NCI-H1417 treated with DMSO at 0.1 percent for 48 hours (cell line): ENCODE results near the gene PHYKPL.

ENCODE experiments used
- DNase-seq: peaks from one replicate; lab custom pipeline; 2025; lab: John Stamatoyannopoulos, UW

The PHYKPL gene

DNA sequence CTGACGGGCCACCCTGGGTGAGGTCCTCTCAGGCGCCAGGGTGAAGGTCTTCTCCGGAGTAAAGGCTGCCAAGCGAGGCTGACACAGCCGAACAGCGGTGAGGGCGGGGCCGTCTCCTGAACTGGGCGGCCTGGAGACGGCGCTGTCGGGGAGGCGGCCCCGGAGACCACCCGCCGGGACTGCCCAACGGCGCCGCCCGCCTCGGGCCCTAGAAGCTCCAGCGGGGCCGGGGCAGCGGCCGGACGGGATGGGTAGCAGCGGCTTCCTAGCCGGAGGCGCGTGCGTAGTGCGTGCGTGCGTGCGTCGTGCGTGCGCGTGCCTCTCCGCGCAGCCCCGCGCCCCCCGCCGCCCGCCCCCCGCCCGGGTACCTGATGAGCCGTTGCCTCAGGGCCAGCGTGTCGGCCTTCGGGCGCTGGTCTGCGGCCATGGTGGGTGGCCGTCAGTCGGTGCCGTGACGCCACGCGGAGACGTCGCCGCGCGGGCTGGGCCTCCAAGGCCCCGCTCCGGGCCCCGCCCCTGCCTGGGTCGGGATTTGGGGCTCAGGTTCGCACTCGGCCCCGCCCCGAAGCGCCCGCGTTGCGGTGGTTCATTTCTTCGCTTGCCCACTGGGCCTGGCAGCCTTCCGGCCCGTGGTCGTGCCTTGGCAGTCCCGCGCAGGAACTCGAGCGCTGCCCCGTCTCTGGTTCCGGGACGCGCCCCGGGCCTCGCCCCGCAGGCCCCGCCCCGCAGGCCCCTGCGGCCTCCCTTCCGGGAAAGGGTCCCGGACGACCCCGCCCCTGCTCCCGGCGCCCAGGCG lies at the start of gene PHYKPL:
TSS of gene PHYKPL (minus strand) at position 679 of the 796 bp plus-strand sequence. CDS start at position 427, 252 bp downstream.
- no peak for DNase-seq

DNA sequence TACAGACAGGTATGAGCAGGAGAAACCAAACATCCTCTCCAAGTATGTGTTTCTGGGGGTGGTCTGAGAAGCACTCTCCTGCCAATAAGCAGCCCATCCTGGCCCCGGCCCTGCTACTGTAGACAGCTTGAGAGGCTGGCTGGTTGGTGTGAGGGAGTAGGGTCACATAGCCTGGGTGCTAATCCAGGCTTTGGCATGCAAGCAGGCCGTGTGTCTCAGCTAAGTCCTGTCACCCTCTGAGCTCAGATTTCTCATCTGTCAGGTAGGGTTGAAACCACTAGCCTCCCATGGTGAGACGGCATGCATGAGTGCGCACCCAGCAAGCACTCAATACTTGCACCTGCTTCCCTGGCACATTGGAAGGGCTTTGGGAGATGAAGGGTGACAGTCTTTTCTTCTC lies 49.8 kb upstream of the PHYKPL start:
- no peak for DNase-seq

DNA sequence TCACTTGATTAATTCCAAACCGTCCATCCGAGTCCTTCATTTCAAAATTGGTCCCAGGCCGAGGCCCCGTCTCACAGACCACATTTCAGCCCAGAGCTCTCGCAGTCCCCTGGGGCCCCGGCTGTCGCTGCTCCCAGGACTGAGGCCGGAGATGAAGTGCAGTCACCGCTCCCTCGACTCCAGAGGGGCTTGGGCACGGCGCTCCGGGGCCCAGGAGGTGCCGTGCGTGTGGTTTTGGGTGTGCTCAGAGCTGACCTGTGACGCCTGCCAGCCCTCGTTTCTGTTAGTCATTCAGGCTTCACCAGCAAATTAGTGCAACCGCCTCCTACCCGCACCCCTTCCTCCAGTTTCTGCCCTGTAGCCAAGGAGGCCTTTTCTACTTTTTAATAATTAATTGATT lies 48.7 kb upstream of the PHYKPL start:
- no peak for DNase-seq

DNA sequence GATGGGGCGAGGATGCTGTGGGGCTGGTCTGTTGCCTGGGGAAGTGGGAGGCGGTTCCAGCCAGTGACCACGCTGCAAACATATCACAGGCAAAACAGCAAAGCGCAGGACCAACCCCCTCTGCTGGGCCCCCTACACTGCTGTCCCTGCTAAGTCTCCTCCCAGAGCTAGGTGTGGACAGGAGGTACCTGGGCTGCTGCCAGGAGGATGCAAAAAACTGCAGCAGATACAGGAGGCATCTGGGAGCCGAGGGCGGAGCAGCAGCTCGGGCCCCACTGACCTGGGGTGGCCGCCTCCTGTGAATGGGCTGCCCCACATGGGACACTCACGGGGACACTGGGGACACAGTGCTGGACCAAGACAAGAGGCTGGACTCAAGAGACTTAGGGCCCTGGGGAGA lies 48.0 kb upstream of the PHYKPL start:
- DNase-seq = no peak

DNA sequence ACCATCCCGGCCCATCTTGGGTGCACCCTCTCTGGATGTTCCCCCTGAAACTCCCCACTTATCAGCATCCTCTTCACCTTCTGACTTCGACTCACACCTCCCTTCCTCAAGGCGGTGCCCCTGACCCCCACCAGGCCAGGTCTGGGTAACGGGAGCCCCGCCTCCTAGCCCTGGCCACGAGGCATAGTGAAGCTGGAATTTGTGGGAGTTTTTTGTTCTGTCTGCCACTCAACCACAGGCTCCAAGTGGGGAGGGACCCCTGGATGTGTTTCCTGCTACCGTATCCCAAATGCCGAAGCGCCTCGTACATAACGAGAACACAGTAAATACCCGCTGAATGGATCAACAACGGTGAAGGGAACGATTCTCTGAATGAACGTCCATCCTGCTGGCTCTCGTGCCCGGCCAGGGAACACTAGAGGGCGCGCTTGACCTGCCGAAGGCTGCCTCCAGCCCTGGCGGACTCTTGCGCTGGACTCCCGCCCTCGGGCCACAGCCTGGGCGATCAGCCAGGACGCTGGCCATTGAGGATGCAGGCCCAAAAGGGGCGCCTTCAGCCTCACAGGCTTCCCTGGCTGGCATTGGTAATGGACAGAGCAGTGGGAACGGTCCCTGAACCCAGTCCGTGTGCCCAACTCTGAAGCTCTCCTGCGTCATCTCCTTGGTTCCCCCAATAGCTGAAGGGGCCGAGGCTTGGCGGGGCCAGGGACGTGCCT lies 47.3 kb upstream of the PHYKPL start:
- no peak for DNase-seq

DNA sequence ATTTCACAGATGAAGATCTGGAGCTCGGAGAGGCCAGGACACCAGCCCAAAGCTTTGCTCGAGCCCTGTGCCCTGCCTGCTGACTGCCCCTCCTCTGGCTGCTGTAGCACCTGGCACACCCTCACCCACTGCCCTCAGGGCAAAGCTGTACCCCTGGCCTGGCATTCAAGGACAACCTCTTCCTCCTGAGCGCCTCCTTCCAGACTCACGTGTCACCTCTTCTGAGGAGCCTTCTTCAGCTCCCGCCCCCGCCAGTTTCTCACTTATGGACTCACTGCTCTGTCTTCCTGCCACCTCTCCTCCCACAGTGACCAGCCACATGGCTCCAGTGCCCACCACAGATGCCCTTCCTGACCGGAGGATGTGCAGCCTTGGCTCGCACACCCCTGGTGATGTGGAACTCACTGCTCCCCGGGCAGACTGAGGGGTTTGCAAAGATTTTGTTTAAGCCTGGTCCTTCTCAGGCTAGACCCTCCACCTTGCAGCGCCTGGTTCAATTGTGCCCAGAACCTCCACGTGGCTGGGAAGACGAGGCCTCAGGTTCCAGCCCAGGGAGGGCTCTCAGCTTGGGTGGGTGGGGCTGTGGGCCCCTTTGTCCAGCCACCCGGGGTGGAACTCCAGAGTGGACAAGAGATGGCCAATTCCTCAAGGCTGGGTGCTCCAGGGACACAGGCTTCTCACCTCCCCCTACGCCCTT lies 46.6 kb upstream of the PHYKPL start:
- DNase-seq = no peak

DNA sequence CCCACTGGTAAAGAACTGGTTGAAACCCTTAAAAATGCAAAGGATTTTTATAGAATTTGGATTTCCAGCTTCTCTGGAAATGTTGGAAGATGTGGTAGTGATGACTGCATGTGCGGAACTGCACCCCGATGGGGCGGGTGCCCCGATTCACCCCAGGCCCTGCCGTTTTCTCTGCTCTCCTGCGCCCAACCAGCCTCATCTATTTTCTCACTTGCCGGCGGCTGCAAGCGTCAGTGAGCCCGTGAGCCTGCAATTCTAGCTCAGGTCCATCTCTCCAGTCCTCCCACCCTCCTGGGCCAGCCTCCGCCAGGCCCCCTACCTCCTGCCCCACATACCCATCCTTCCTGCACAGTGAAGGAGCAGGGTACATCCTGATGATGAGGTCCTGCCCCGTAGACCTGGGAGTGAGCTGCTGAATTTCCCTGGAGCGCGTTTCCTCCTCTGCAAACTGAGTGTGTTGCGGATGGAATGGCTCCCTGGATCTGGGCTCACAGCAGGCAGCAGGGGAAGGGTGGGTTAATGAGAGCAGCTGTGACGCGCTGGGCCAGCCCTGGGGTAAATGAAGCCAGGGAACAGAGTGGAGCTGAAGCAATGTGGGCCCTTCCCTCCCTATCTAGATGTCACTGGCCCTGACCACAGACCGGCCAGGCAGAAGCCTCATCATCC lies 45.9 kb upstream of the PHYKPL start:
- DNase-seq = no peak

DNA sequence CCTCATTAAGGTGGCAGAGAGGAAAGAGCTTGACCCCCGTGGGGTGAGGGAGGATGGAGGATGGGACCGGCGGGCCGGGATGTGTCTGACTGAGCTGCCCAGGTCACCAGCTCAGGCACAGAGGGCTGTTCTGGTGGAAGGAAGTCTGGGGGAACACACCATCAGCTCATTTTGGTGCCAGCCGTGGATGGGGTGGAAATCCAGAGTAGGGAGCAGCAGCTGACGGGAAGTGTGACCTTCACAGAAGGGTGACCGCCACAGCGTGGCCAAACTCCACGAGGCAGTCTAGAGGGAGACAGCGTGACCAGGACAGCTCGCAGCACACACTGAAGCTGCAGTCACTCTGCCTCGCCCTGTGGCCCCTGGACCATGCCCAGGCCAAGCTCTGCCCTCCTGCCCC lies 45.3 kb upstream of the PHYKPL start:
- DNase-seq = no peak

DNA sequence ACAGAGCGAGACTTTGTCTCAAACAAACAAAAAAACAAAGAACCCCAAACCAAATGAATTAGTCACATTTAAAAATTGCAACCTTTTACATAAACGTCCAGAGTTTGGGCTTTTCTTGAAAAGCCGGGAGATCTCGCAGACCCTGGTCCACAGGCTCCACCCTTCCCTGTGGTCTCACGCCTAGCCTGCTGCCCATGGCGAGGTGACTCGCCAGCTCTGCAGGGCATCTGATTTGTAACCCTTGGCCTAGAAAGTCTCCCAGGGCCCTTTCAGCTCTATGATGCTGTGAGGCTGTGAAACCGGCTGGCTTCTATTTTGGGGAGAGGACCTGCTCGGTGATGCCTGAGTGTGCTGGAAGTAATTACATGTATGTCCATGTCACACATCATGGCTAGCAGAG lies 44.7 kb upstream of the PHYKPL start:
- no peak for DNase-seq

DNA sequence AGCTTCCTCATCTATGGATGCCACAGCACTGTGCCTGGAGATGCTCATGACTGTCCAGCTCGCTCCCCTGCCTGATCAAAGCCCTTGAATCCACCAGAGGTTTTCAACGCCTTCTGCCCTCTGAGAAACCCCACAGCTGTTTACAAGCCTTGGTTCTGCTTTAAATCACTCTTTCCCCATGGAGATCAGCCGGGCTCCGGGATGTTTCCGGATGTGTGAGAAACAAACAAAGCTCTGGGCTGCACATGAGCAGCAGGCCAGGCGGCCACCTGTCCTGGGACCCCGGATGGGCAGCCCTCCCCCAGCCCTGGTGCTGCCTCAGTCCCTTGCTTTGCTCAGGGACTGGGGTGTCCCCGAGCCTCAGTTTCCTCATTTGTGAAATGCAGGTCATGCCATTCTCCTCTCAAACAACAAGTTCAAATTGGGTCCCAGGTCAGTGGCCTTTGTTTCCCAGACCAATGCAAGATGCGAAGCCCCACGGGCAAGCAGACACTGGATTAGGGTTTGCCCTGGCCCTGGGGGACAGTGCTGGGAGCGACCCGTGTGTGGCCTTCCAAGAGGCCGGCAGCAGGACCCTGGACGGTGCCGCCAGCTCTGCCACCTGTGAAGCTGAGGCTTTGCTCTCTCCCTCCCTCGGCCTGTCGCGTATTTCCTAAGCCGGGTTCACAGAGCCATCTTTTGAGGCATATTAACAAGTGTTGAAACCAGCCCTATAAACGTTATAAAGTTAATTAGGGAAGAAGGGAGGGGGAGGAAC lies 42.4 kb upstream of the PHYKPL start:
- no peak for DNase-seq

DNA sequence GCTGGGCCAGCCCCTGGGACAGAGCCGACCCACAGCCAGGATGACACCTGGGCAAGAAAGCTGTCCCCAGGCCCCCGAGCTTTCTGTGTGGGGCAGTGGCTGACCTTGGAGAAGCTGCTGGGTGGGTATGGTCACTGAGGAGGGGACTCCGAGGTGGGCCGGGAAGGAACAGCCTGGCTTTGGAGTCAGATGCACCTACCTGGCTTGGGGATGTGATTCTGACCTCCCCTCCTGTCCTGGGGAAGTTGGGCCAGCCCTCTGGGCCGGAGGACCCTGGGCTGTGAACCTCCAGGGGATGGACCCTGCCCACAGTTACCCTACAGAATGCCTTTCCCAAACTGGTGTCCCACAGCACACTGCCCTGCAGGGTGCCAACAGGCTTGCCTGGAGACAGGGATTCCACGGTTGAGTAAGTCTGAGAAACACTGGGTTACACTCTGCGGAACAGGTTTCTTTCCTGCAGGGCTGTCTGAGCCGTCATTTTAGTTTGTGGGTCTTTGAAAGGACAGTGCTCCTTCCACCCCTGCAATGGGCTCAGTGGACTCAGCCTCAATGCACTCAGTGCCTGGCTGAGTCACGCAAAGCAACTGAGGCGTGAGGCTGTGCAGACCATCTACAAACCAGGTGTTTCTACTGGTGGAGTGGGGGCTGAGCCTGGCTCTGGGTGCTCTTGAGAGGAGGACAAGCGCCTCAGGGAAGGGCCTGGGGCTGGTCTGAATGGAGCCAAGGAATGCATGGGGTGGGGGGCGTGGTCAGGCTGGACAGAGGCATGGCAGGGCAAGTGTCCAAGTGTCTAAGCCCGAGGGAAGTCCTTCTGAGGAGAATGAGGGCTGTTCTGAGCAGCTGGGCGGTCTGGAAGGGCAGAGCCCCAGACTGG lies 41.3 kb upstream of the PHYKPL start:
- no peak for DNase-seq

DNA sequence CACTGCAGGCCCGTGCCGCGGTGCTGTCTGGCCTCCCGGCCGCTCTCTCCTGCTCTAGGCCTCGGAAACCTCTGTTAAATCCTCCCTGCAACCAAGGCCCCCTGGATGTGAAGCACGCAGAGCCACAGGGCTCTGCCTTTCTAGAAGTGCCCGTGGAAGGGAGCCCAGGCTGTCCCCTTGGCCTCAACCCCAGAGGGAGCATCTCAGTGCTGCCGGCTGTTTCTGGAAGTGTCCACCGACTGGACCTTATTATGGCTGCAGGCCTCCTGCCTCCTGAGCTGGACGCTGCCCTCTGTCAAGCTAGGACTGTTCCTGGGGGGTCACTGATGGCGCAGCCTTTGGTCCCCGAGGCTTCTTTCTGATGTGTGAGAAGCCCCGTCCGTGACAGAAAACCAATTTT lies 40.4 kb upstream of the PHYKPL start:
- no peak for DNase-seq

DNA sequence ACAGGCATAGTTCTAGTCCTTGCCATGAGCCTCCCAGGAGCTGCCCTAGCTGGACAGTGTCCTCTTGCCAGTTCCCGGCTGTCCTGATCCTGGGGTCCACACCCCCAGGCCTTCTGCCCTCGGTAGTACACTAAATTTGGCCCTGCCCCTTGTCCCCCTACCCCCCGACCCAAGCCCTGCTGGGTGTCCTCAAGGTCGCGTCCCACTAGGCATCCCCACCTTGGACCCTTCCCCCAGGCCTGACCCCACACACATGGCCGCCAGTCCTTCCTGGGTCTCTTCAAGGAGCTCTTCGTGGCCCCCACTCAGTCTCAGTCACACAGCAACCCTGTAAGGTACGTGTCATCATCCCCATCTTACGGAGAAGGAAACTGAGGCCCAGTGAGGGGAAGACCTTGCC lies 40.0 kb upstream of the PHYKPL start:
- no peak for DNase-seq

DNA sequence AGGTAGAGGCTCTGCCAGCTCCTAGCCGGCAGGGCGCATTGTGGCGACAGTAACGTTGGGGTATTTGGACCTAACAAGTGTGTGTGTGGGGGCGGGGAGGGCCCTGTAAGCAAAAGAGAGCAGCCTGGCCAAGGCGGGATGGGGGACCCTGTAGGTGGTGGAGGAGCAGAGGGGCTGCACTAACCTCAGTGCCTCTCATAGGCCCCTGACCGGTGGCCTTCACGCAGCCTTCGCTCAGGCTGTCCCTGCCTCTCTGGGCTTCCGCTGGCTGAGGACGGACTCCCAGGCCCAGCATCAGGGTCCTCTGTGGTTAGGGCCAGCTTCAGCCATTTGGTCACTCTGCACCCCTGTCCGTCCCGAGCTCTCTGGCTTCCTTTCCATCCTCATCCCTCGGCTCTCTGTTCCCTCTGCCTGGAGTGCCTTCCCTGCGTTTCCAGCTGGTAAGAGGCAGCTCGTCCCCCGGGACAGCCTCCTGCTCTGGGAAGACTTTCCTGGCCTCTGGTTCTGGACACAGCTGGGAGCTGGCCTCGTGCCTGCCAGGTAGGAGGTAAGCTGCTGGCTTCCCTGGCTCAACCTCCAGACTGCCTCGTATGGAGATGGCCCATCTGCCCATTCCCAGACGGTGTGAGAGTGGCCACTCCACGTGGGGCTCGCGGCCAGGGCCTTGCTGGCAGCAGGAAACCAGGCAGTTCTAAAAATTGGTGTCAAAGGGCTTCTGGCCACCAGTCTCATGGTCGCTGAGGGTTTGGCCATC lies 39.3 kb upstream of the PHYKPL start:
- DNase-seq = no peak

DNA sequence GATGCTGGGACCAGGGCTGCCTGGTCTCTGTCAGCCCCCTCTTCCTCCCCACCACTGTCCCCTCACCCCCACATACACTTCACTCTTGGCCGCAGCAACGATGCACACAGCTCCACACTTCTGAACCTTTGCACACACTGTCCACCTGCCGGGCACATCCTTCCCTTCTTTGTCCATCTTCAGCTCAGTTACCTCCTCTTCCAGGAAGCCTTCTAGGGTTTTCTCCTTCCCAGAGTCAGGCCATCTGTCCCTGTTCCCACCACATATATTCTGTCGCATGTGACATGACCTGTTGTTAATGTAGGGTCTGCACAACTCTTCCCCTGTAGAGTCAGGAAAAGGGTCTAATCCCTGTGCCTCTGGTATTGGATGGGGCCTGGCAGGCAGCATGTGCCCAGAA lies 38.6 kb upstream of the PHYKPL start:
- no peak for DNase-seq

DNA sequence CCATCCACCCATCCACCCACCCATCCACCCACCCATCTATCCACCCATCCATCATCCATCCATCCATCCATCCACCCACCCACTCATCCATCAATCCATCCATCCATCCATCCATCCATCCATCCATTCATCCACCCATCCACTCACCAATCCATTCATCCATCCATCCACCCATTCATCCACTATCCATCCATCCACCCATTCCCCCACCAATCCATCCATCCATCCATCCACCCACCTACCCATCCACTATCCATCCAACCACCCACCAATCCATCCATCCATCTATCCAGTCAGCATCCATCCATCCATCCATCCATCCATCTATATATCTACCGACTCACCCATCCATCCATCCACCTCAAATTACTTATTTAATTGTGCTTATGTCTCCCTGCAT lies 36.9 kb upstream of the PHYKPL start:
- DNase-seq = no peak

DNA sequence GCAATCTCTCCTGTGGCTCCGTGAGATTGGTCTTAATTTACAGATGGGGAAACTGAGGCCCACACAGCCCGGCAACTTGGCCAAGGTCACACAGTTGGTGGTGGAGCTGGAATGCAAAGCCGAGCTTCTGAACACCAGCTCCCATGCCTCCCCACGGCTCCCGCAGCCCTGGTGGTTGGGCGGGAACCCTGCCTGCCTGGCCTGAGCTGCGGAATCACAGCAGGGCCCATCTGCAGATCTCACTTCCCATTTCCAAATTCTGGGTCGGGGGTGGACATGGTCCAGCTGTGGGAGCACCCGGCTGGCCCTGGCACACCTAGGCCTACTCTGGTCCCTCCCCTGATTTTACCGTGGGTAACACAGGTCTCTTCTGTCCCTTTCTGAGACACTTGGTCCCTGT lies 35.3 kb upstream of the PHYKPL start:
- DNase-seq = no peak

DNA sequence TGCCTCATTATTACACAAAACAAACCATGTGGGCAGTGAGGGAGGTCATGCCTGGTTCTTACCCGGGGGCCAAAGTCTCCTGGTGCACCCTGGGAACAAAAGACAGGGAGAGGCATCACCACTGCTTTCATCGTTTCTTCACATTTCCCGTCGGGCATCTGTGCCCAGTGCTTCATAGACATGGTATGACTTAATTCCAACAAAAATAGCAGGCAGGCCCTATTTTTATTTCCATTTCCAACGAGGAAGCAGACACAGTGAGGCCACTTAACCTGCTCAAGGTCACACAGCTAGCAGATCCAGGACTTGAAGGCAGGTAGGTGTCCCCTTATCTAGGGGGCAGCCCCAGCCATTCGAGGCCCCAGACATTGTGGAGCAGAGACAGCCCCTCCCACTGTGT lies 34.6 kb upstream of the PHYKPL start:
- DNase-seq = no peak

DNA sequence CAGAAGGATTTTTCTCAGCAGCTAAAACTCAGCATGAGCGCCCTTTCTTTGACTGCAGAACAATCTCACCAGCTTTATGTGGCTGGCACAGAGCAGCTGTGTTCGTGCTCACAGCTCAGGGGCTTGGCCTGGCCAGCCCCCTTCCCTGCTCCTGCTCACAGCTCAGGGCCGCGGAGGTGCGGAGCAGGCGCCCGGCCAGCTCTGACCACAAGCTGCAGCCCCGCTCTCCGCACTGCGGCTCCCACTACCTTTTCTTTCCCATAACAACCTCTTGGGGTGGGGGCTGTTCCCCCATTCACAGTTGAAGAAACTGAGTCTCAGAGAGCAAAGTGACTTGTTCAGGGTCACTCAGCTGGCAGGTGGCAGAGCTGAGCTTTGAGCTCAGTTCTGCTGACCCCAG lies 34.0 kb upstream of the PHYKPL start:
- no peak for DNase-seq

DNA sequence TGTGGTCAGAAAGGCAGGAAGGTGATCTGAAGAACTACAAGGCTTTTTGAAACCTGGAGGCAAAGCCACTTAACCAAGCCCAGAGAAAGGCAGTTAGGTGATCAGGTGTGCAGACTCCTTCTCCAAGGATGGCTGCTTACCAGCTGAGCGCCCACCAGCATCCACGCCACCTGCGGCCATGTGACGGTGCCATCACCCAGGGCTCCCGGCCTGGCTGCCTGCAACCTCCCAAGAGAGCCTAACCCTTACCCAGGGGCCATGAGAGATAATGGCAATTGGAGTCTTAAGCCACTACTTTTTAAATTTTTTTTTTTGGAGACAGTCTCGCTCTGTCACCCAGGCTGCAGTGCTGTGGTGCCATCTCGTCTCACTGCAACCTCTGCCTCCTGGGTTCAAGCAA lies 33.1 kb upstream of the PHYKPL start:
- DNase-seq = no peak
